GM06990 (cell line): ENCODE results near the gene NMNAT2.

Source experiments
- DNase-seq: peaks from one replicate; pipeline ENCODE4 v3.0.0-alpha.2; 2011; ENCODE audit not compliant: insufficient read length; ENCODE audit errors: extremely low read depth
- H3K27me3 ChIP-seq: replicated peaks from 2 replicates; pipeline ENCODE4 v1.6.0; 2011; ENCODE audit warnings: low read length; ENCODE audit not compliant: control insufficient read depth, insufficient read depth
- H3K36me3 ChIP-seq: 2 replicates; pipeline ENCODE4 v1.5.1; 2011; ENCODE audit warnings: low read length; ENCODE audit not compliant: control insufficient read depth, insufficient read depth
- H3K4me3 ChIP-seq: replicated peaks from 2 replicates; pipeline ENCODE4 v1.5.1; 2011; ENCODE audit warnings: low read depth, mild to moderate bottlenecking, control low read depth, low read length
- TF ChIP-seq, protein P1 (sequence below): IDR thresholded peaks from 2 replicates; pipeline ENCODE4 v1.5.1; 2011; ENCODE audit warnings: low read length, control low read depth, mild to moderate bottlenecking, inconsistent platforms; ENCODE audit not compliant: insufficient read depth, poor library complexity, severe bottlenecking

The NMNAT2 gene

DNA sequence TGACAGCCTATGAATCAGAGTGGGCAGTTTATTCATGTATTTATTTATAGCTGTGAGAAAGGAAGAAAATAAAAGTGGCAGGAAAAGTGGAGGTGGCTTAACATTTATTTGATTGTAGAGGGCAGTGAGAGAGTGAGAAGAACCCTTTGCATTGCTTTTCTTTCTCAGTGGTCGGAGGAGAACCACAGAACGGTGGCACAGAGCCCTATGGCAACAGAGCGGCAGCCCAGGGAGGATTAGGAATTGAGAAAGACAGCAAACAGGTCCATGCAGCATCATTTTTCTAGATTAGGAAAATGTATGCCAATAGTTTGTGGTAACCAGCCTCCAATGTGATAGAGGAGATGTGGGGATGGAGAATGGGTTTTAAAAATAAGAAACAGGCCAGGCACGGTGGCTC lies 53.1 kb downstream of the NMNAT2 start:
- Histone ChIP-seq H3K4me3 (no peak overlapping the region), H3K27me3 (no peaks in the 10 kb centered on the region), H3K36me3 (no peaks in the 10 kb centered on the region)
- TF ChIP-seq, protein P1, sequence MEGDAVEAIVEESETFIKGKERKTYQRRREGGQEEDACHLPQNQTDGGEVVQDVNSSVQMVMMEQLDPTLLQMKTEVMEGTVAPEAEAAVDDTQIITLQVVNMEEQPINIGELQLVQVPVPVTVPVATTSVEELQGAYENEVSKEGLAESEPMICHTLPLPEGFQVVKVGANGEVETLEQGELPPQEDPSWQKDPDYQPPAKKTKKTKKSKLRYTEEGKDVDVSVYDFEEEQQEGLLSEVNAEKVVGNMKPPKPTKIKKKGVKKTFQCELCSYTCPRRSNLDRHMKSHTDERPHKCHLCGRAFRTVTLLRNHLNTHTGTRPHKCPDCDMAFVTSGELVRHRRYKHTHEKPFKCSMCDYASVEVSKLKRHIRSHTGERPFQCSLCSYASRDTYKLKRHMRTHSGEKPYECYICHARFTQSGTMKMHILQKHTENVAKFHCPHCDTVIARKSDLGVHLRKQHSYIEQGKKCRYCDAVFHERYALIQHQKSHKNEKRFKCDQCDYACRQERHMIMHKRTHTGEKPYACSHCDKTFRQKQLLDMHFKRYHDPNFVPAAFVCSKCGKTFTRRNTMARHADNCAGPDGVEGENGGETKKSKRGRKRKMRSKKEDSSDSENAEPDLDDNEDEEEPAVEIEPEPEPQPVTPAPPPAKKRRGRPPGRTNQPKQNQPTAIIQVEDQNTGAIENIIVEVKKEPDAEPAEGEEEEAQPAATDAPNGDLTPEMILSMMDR: no peak
- no peak for DNase-seq

DNA sequence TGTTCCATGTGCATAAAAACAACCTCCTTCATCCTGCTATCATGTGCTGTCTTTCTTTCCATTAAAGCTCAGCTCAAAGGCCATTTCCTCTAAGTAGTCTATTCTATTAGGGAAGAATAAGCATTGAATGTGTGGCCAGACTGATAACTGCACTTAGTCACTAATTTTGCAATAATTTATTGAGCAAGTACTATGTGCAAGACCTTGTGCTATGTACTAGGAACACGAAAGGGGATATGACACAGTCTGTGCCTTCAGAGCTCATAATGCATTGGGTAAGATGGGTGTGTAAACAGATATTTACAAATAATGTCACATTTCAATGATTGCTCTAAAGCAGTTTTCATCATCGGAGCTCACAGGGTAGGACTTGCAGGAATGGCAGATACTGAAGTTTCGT lies 54.2 kb downstream of the NMNAT2 start:
- no peaks in the 10 kb centered on the region for H3K27me3 ChIP-seq
- TF ChIP-seq, protein P1: no peak
- no peaks in the 10 kb centered on the region for H3K36me3 ChIP-seq
- DNase-seq: no peak
- no peak overlapping the region for H3K4me3 ChIP-seq

DNA sequence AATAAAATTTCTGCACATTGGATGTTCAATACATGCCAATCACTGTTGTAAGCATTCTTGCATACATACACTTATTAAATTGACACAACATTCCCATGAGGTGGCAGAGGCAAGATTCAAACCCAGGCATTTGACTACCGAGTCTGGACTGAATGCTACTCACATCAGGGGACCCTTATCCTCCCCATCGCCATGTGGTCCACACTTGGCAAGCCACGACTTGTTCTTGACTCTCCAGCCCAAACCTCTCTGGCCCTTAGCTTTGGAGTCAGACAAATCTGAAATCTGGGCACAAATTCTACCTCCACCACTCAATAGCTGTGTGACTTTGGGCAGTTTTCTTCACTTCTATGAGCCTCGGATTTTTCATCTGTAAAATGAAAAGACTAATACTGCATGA lies 57.1 kb downstream of the NMNAT2 start:
- H3K36me3 ChIP-seq: no peaks in the 10 kb centered on the region
- DNase-seq: no peak
- no peaks in the 10 kb centered on the region; the same call in 1 of the 2 replicates for H3K27me3 ChIP-seq
- TF ChIP-seq, protein P1: no peak
- H3K4me3 ChIP-seq: no peak overlapping the region

DNA sequence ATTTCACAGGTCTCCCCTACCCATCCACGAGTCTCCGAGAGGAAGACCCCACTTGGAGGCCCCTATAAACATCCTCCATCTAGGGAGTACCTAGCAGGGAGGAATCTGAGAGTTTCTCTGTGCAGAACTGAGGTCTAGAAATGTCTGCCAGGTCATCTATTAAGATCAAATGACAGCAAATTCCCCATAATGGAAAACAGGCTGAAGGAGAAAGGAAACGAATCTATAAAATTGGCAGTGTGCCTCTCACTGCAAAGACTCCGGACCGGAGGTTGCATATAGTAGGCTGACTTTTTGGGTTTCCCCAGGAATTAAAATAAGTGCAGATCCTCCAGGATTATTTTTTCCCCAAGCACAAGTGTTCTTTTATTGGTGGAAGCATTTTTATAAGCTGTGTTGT lies 57.7 kb downstream of the NMNAT2 start:
- Histone ChIP-seq H3K36me3 (no peaks in the 10 kb centered on the region), H3K27me3 (no peaks in the 10 kb centered on the region; the same call in 1 of the 2 replicates), H3K4me3 (no peak overlapping the region)
- DNase-seq: no peak
- TF ChIP-seq, protein P1: no peak

DNA sequence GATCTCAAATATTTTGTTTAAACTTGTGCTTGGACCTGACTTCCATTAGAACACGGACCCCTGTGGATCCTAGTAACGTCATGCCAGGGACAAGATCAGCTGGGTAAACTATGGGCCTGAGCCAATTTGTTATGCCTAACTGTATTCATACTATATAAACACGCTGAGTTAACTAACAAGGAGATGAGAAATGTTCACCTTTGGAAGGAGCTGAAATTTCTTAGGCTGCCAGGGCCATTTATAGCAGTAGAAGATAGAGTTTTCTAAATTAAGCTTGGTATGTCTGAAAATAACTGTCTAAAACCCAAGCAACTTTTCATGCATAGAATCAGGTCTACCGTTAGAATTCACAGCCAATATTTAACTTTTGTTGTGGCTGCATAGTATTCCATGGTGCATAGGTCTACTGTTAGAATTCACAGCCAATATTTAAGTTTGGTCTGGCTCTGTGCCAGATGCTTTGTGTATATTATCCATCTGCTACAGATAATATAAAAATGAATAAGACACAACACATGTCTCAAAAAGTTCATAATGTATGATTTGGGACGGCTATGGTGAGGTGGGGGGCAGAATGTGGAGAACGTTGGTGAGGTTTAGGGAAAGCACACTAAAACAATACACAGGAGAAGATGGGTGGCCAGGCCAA lies 61.5 kb downstream of the NMNAT2 start:
- no peak overlapping the region for H3K4me3 ChIP-seq
- H3K36me3 ChIP-seq: no peaks in the 10 kb centered on the region
- no peaks in the 10 kb centered on the region; the same call in none of the 2 replicates for H3K27me3 ChIP-seq
- no peak for DNase-seq
- TF ChIP-seq, protein P1: no peak

DNA sequence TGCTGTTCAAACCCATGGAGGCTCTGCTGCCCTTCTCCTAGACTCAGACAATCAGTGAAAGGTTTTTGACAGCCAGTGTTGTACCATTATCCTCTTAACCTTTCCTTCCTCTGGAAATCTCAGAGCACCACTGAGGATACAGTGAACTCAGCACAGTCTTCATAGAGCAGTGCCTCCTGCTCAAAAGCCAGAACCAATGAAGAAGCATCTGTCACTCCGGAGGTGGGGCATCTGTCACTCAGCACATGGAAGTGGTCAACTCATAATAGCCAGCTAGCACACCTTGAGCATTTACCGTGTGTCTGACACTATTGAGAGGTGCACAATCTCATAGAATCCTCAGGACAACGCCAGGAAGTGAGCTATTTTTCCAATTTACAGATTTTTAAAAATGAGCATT lies 62.4 kb downstream of the NMNAT2 start:
- no peaks in the 10 kb centered on the region for H3K36me3 ChIP-seq
- H3K27me3 ChIP-seq: no peaks in the 10 kb centered on the region; the same call in none of the 2 replicates
- H3K4me3 ChIP-seq: no peak overlapping the region
- no peak for DNase-seq
- TF ChIP-seq, protein P1: no peak
